GM12891 (cell line): ENCODE results near the gene BPIFB4.

Experiments used
- POLR2A ChIP-seq: IDR thresholded peaks from 2 replicates; pipeline ENCODE4 v1.6.1; 2011; ENCODE audit warnings: low read depth, low read length, control low read depth
- POLR2AphosphoS5 ChIP-seq: IDR thresholded peaks from 2 replicates; pipeline ENCODE4 v1.6.1; 2011; ENCODE audit warnings: low read depth, low read length, control low read depth
- POU2F2 ChIP-seq: IDR thresholded peaks from 2 replicates; pipeline ENCODE4 v1.6.1; 2011; ENCODE audit warnings: low read depth, mild to moderate bottlenecking, control low read depth, low read length, moderate library complexity
- TAF1 ChIP-seq: IDR thresholded peaks from 2 replicates; pipeline ENCODE4 v1.6.1; 2011; ENCODE audit warnings: low read depth, low read length, control low read depth

DNA sequence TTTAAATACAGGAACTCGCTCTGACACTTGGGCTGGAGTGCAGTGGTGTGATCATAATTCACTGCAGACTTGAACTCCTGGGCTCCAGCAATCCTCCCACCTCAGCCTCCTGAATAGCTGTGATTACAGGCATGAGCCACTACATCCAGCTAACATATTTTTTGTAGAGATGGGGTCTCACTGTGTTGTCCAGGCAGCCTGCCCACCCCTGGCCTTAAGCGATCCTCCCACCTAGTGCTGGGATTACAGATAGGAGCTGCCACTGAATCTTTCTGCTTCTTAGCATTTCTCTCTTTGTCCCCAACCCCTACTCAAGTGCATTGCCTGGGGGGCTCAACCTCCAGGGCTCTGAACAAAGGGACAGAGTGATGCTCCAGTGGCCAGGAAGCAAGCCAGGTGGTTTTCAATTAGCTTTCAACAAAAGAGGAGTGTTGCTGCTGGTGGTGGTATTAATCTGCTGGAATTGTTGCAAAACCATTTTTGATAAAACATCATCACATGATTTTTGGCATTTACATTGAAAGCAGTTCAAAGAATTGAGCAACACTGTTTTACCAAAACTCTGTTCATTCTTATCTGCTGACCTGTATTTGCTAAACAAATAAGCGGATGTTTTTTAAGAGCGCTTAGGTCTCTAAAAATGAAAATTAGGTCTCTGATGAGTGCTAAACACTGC is 48.1 kb downstream of the BPIFB4 start:
- TF ChIP-seq POLR2AphosphoS5 (no peak), POLR2A (no peak), POU2F2 (no peak), TAF1 (no peak)
